CD4-positive, CD25-positive, alpha-beta regulatory T cell (primary cell): ENCODE results near the gene CEBPE. TPM values are rescaled to one million over a fixed set of nuclear protein-coding genes. Genes with fewer than 3 reads are reported as not detected.

Experiments used
- ATAC-seq, 2 donors: fragments of 150-1000 bp; cut with Tn5 transposase; one replicate each; pipeline ENCODE4 v1.10.0; 2021; ENCODE audit warnings: low read depth in 2 of 2, moderate number of reproducible peaks in 2 of 2, moderate library complexity in 1 of 2
- DNase-seq, 3 donors: peaks; one replicate each; pipeline versions ENCODE4 v3.0.0 to v3.0.0-alpha.2; 2012 to 2022; ENCODE audit warnings: mixed read lengths in 1 of 3
- H3K27ac ChIP-seq: one replicate; pipeline ENCODE4 v1.7.0; 2013; ENCODE audit warnings: mild to moderate bottlenecking, low read length; ENCODE audit not compliant: insufficient read depth, poor library complexity, severe bottlenecking
- H3K27me3 ChIP-seq: one replicate; pipeline ENCODE4 v1.7.0; 2013; ENCODE audit warnings: low read length; ENCODE audit not compliant: control insufficient read depth, insufficient read depth
- H3K36me3 ChIP-seq: one replicate; pipeline ENCODE4 v1.7.0; 2013; ENCODE audit warnings: mild to moderate bottlenecking, low read length, moderate library complexity; ENCODE audit not compliant: control insufficient read depth, insufficient read depth
- H3K4me1 ChIP-seq: 2 replicates; pipeline ENCODE4 v1.7.0; 2013; ENCODE audit warnings: mild to moderate bottlenecking, low read length; ENCODE audit not compliant: insufficient read depth, control insufficient read depth, poor library complexity, severe bottlenecking
- H3K4me3 ChIP-seq: one replicate; pipeline ENCODE4 v1.7.0; 2013; ENCODE audit warnings: low read depth, mild to moderate bottlenecking, low read length, moderate library complexity
- H3K9me3 ChIP-seq, 2 experiments: 1 replicate in 1 of 2; 2 replicates in 1 of 2; pipeline ENCODE4 v1.7.0; 2013; ENCODE audit warnings: low read length in 2 of 2, mild to moderate bottlenecking in 1 of 2, moderate library complexity in 1 of 2; ENCODE audit not compliant: control insufficient read depth in 2 of 2
- H3K27ac Mint-ChIP-seq, 3 donors: one replicate each; pipeline ENCODE4 v1.8.0; 2020 to 2022; ENCODE audit warnings: mild to moderate bottlenecking in 3 of 3, mixed read lengths in 3 of 3, moderate library complexity in 2 of 3
- H3K27me3 Mint-ChIP-seq: one replicate; pipeline ENCODE4 v1.8.0; 2022; ENCODE audit warnings: mild to moderate bottlenecking, mixed read lengths
- H3K36me3 Mint-ChIP-seq: one replicate; pipeline ENCODE4 v1.8.0; 2020; ENCODE audit warnings: mixed read lengths
- H3K4me1 Mint-ChIP-seq, 4 donors: one replicate each; pipeline ENCODE4 v1.8.0; 2020 to 2022; ENCODE audit warnings: mixed read lengths in 4 of 4, mild to moderate bottlenecking in 1 of 4
- H3K4me3 Mint-ChIP-seq, 4 donors: one replicate each; pipeline ENCODE4 v1.8.0; 2020 to 2022; ENCODE audit warnings: mild to moderate bottlenecking in 4 of 4, mixed read lengths in 4 of 4, moderate library complexity in 3 of 4
- H3K9me3 Mint-ChIP-seq, 7 donors: one replicate each; pipeline ENCODE4 v1.8.0; 2020 to 2022; ENCODE audit warnings: mixed read lengths in 7 of 7, mild to moderate bottlenecking in 3 of 7, moderate library complexity in 2 of 7
- polyA plus RNA-seq, 4 donors: library from polyadenylated mRNA; unstranded; fragments of 300-500 nt; fragmentation: Illumina TruSeq; gene quantifications; one replicate each; pipeline ENCODE4 v1.2.3, GENCODE V29; 2021
- total RNA-seq: library from RNA; stranded (reverse); gene quantifications from one replicate; pipeline ENCODE4 v1.2.3, GENCODE V29; 2022

The CEBPE gene
- total and polyA plus RNA-seq, 5 donors from 2014 or later: 0.14 to 0.29 (median 0.24) TPM; not detected in 2

DNA sequence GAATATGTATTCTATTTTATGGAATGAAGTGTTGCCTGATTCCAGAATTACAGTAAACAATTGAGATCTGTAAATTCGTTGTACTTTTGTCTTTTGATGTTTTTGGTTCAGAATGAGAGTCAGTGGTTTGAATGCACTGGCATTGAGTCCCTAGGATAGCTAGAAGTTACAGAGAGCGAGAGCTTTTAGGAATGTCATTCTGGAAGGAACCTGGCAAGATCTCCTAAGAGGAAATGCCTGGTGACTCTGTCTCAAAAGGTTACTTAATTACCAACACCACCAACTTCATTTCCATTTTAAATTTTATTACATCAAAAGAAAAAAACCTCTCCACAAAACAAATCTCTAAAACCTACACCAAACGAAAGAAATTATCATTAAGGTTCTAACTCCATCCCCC, 6.0 kb upstream of the CEBPE start:
- Histone ChIP-seq H3K9me3 (no peaks in the 10 kb centered on the region), H3K4me1 (peaks cover 17% of the 10 kb centered on the region), H3K27me3 (no peaks in the 10 kb centered on the region), H3K27ac (no peak overlapping the region), H3K4me3 (no peak overlapping the region), H3K36me3 (no peaks in the 10 kb centered on the region)
- H3K4me1 Mint-ChIP-seq: peaks cover 0 to 26% (median 18%) of the 10 kb centered on the region in 4 donors
- ATAC-seq (no peak), DNase-seq (no peak)
- no peaks in the 10 kb centered on the region for H3K27me3 Mint-ChIP-seq
- no peaks in the 10 kb centered on the region for H3K36me3 Mint-ChIP-seq
- H3K4me3 Mint-ChIP-seq: no peak overlapping the region
- no peaks in the 10 kb centered on the region for H3K9me3 Mint-ChIP-seq
- peak overlapping the region in 1 of 3 donors; percentile 28 for H3K27ac Mint-ChIP-seq

- no peak overlapping the region for H3K27ac Mint-ChIP-seq
Measured at GRCh38 chr14:23124337-23124954, 5.4 kb upstream of the CEBPE start.

GRCh38 chr14:23123419-23123818, 4.4 kb upstream of the CEBPE start:
- Histone ChIP-seq H3K27me3 (no peaks in the 10 kb centered on the region), H3K4me1 (peaks cover 30% of the 10 kb centered on the region), H3K36me3 (no peaks in the 10 kb centered on the region), H3K4me3 (no peak overlapping the region), H3K27ac (no peak overlapping the region), H3K9me3 (no peaks in the 10 kb centered on the region)
- Mint-ChIP-seq H3K36me3 (no peaks in the 10 kb centered on the region), H3K9me3 (no peaks in the 10 kb centered on the region), H3K4me1 (peaks cover 0 to 39% (median 25%) of the 10 kb centered on the region in 4 donors), H3K27ac (peak overlapping the region in 1 of 3 donors; percentile 71), H3K27me3 (peaks cover 4% of the 10 kb centered on the region), H3K4me3 (no peak overlapping the region)
- ATAC-seq (no peak), DNase-seq (no peak)

More at GRCh38 chr14:23124337-23124954, 5.4 kb upstream of the CEBPE start:
- Histone ChIP-seq H3K27ac (no peak overlapping the region), H3K27me3 (no peaks in the 10 kb centered on the region), H3K4me1 (peaks cover 22% of the 10 kb centered on the region), H3K36me3 (no peaks in the 10 kb centered on the region), H3K9me3 (no peaks in the 10 kb centered on the region), H3K4me3 (no peak overlapping the region)
- no peaks in the 10 kb centered on the region for H3K9me3 Mint-ChIP-seq
- no peak overlapping the region for H3K4me3 Mint-ChIP-seq
- no peaks in the 10 kb centered on the region for H3K27me3 Mint-ChIP-seq
- DNase-seq: no peak
- ATAC-seq: no peak
- H3K36me3 Mint-ChIP-seq: no peaks in the 10 kb centered on the region
- peaks cover 0 to 31% (median 22%) of the 10 kb centered on the region in 4 donors for H3K4me1 Mint-ChIP-seq

DNA sequence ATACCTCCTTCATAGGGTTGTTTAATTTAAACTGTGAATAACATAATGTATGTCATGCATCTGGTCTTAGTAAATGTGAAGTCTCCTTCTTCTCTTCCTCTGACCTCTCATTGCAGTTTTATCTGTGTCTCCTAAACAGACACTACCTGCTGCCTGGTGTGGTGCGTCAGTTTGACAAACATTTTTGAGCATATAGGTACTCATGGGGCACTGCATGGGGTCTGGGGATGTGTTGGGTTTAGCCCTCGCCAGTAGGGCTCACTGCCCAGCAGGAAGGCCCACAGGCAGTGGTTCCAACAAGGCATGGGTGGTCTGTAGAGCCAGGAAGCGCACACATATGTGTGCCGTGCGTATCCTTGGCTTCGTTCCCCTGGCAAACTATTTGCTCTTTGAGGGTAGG, 3.0 kb upstream of the CEBPE start:
- Mint-ChIP-seq H3K4me1 (peaks cover 0 to 38% (median 24%) of the 10 kb centered on the region in 4 donors), H3K9me3 (no peaks in the 10 kb centered on the region), H3K36me3 (no peaks in the 10 kb centered on the region), H3K27ac (no peak overlapping the region), H3K4me3 (no peak overlapping the region), H3K27me3 (peaks cover 4% of the 10 kb centered on the region)
- peaks cover 34% of the 10 kb centered on the region for H3K4me1 ChIP-seq
- H3K4me3 ChIP-seq: no peak overlapping the region
- DNase-seq (no peak), ATAC-seq (no peak)
- no peak overlapping the region for H3K27ac ChIP-seq
- H3K27me3 ChIP-seq: no peaks in the 10 kb centered on the region
- no peaks in the 10 kb centered on the region for H3K36me3 ChIP-seq
- no peaks in the 10 kb centered on the region for H3K9me3 ChIP-seq

GRCh38 chr14:23121361-23121771, 2.3 kb upstream of the CEBPE start:
- Mint-ChIP-seq H3K9me3 (no peaks in the 10 kb centered on the region), H3K27ac (peak overlapping the region; percentile 62 to 96 (median 93)), H3K4me3 (peak overlapping the region in 3 of 4 donors; percentile 45 to 87 (median 73)), H3K27me3 (peaks cover 4% of the 10 kb centered on the region), H3K4me1 (peaks cover 0 to 41% (median 24%) of the 10 kb centered on the region in 4 donors), H3K36me3 (no peaks in the 10 kb centered on the region)
- DNase-seq (peak in 1 of 3 donors; percentile 23), ATAC-seq (no peak)
- Histone ChIP-seq H3K4me1 (peaks cover 34% of the 10 kb centered on the region), H3K9me3 (no peaks in the 10 kb centered on the region), H3K36me3 (no peaks in the 10 kb centered on the region), H3K27ac (no peak overlapping the region), H3K4me3 (no peak overlapping the region), H3K27me3 (no peaks in the 10 kb centered on the region)

DNA sequence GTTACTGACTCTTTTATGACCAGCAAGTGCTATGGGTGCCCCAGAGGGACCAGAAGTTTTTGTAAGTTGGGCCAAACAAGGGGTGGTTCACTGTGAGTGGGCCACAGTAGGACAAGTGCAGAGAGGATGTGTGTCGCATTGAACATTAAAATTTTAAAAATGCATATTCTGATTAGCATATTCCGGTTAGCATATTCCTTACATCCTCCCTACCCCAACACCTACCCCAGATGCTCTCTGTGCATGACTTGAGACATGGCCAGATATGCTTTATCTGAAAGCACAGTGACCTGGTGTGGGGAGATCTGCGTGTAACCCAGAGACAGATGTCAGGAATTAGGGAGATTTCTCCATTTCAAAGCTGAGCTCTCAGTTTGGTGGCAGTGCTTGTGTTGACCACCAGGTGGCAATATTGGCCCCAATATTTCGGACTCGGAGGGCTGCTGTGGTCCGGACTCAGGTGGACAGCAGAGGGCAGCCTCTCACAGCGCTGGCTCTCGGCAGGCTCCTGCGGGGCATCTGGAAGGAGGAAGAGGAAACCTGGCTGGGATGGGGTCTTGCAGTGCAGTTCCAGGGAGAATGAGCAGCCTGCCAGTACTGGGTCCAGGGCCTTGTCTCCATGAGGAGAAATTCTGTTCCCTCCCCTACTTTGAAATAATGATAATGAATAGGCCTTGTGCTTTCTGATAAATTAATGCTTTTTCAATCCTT, 1.6 kb upstream of the CEBPE start:
- H3K9me3 ChIP-seq: no peaks in the 10 kb centered on the region
- DNase-seq: peak; percentile 68 to 76 (median 73)
- Mint-ChIP-seq H3K4me1 (peaks cover 0 to 41% (median 23%) of the 10 kb centered on the region in 4 donors), H3K4me3 (peak overlapping the region in 3 of 4 donors; percentile 2 to 87 (median 73)), H3K27ac (peak overlapping the region; percentile 89 to 96 (median 93)), H3K36me3 (no peaks in the 10 kb centered on the region), H3K9me3 (no peaks in the 10 kb centered on the region), H3K27me3 (peaks cover 4% of the 10 kb centered on the region)
- H3K27ac ChIP-seq: peak overlapping the region; percentile 58
- no peaks in the 10 kb centered on the region for H3K27me3 ChIP-seq
- ATAC-seq: peak; percentile 81 to 82
- no peaks in the 10 kb centered on the region for H3K36me3 ChIP-seq
- H3K4me1 ChIP-seq: peaks cover 34% of the 10 kb centered on the region
- peak overlapping the region; percentile 40 for H3K4me3 ChIP-seq

- Histone ChIP-seq H3K4me3 (peak overlapping the region; percentile 37), H3K27ac (peak overlapping the region; percentile 58), H3K4me1 (peaks cover 34% of the 10 kb centered on the region), H3K27me3 (no peaks in the 10 kb centered on the region), H3K36me3 (no peaks in the 10 kb centered on the region), H3K9me3 (no peaks in the 10 kb centered on the region)
- H3K27me3 Mint-ChIP-seq: peaks cover 5% of the 10 kb centered on the region
- H3K9me3 Mint-ChIP-seq: no peaks in the 10 kb centered on the region
- H3K4me3 Mint-ChIP-seq: peak overlapping the region in 3 of 4 donors; percentile 44 to 87 (median 54)
- DNase-seq (peak in 2 of 3 donors; percentile 39 to 46), ATAC-seq (peak; percentile 50 to 59)
- H3K4me1 Mint-ChIP-seq: peaks cover 0 to 41% (median 23%) of the 10 kb centered on the region in 4 donors
- peak overlapping the region; percentile 89 to 93 (median 90) for H3K27ac Mint-ChIP-seq
- H3K36me3 Mint-ChIP-seq: no peaks in the 10 kb centered on the region
Measured at GRCh38 chr14:23119363-23120327, 590 bp upstream of the CEBPE start.
